ENCODE results near the gene ATXN1. TPM values are rescaled to one million over a fixed set of nuclear protein-coding genes. Genes with fewer than 3 reads are reported as not detected.

The ATXN1 gene
- polyA plus RNA-seq, 2 of the 4 experiments (the other 2 are of a cell fraction): 2.9 to 8.3 TPM

DNA sequence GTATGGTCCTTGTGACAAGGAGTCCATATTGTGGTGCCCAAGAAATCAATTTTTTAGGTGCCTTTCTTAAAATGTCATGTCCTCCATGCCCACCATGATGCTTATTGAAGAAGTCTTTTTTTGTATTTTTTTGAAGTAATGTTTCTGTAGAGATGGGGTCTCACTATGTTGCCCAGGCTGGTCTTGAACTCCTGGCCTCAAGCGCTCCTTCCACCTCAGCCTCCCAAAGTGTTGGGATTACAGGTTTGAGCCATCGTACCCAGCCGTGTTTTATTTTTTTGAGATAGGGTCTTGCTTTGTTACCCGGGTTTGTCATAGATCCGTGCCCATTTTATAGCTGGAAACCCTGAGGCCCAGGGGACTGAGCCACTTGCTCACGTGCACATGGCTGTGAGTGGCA, 238.3 kb downstream of the ATXN1 start:
- H3K27ac ChIP-seq: no peak overlapping the region
- ATAC-seq: no peak
- ChIA-PET CTCF (interaction anchor here (0.7 to 1.4 kb wide), 3 partner anchors 9 to 13 kb away, joined by 3 to 4 read pairs (median 3); no protein-coding TSS in a partner anchor), POLR2A (no interaction called here)
- no peak for DNase-seq (ENCODE audit: low read depth in 1 of 2, low spot score in 1 of 2)
- H3K4me3 ChIP-seq: no peak overlapping the region
- H3K4me2 ChIP-seq: no peak overlapping the region
- no peak for TF ChIP-seq PHF8 (IDR thresholded peaks at IDR 0.05; ENCODE audit: borderline replicate concordance, low read depth)
- TF ChIP-seq, protein P1, sequence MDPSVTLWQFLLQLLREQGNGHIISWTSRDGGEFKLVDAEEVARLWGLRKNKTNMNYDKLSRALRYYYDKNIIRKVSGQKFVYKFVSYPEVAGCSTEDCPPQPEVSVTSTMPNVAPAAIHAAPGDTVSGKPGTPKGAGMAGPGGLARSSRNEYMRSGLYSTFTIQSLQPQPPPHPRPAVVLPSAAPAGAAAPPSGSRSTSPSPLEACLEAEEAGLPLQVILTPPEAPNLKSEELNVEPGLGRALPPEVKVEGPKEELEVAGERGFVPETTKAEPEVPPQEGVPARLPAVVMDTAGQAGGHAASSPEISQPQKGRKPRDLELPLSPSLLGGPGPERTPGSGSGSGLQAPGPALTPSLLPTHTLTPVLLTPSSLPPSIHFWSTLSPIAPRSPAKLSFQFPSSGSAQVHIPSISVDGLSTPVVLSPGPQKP (IDR thresholded peaks at IDR 0.05; ENCODE audit: low read depth, low read length): no peak
- no peak for TF ChIP-seq SMC3 (IDR thresholded peaks at IDR 0.05)
- TF ChIP-seq ZC3H11A (IDR thresholded peaks at IDR 0.05): no peak
- no peak for TF ChIP-seq RAD21 (conservative IDR thresholded peaks at IDR 0.05 in 1 of 2, IDR thresholded peaks at IDR 0.05 in 1 of 2)
- TF ChIP-seq MAZ (IDR thresholded peaks at IDR 0.05; ENCODE audit: borderline replicate concordance, low read depth, low read length): no peak
- TF ChIP-seq MAFK (IDR thresholded peaks at IDR 0.05; ENCODE audit: partially characterized antibody): no peak
- TF ChIP-seq KDM1A (IDR thresholded peaks at IDR 0.05; ENCODE audit: low read depth): no peak
- WGBS (ENCODE audit: missing lambda C conversion rate): 93% methylated on average over 6 of the region's 6 CpGs
- H3K4me1 ChIP-seq: no peaks in the 10 kb centered on the region
- FAIRE-seq: no peak
- H3K9me3 ChIP-seq: no peaks in the 10 kb centered on the region

GRCh38 chr6:16521528-16521927, 239.7 kb downstream of the ATXN1 start:
- no peak for TF ChIP-seq RCOR1 (IDR thresholded peaks at IDR 0.05; ENCODE audit: low read depth, low read length)
- no peak for TF ChIP-seq ZSCAN20 (CRISPR knock-in tag; IDR thresholded peaks at IDR 0.05)
- no peak for TF ChIP-seq ATOH8 (CRISPR knock-in tag; IDR thresholded peaks at IDR 0.05; ENCODE audit: low read depth)
- no peak for TF ChIP-seq NFE2L2 (conservative IDR thresholded peaks at IDR 0.05; ENCODE audit: low read length)
- no peak for TF ChIP-seq SMC3 (IDR thresholded peaks at IDR 0.05)
- TF ChIP-seq PHF8 (IDR thresholded peaks at IDR 0.05; ENCODE audit: borderline replicate concordance, low read depth): no peak
- TF ChIP-seq KDM1A (IDR thresholded peaks at IDR 0.05; ENCODE audit: low read depth): no peak
- no peak for TF ChIP-seq ZC3H11A (IDR thresholded peaks at IDR 0.05)
- no peak for TF ChIP-seq JUNB (IDR thresholded peaks at IDR 0.05)
- TF ChIP-seq ZNF302 (CRISPR knock-in tag; IDR thresholded peaks at IDR 0.05): no peak
- no peak for TF ChIP-seq BHLHE40 (IDR thresholded peaks at IDR 0.05; ENCODE audit: low read depth, low read length)
- no peak for TF ChIP-seq POLR2A (IDR thresholded peaks at IDR 0.05; ENCODE audit: low read length)
- no peak for TF ChIP-seq RFX5 (IDR thresholded peaks at IDR 0.05)
- TF ChIP-seq MAFK (IDR thresholded peaks at IDR 0.05; ENCODE audit: partially characterized antibody): no peak
- TF ChIP-seq, protein P2, sequence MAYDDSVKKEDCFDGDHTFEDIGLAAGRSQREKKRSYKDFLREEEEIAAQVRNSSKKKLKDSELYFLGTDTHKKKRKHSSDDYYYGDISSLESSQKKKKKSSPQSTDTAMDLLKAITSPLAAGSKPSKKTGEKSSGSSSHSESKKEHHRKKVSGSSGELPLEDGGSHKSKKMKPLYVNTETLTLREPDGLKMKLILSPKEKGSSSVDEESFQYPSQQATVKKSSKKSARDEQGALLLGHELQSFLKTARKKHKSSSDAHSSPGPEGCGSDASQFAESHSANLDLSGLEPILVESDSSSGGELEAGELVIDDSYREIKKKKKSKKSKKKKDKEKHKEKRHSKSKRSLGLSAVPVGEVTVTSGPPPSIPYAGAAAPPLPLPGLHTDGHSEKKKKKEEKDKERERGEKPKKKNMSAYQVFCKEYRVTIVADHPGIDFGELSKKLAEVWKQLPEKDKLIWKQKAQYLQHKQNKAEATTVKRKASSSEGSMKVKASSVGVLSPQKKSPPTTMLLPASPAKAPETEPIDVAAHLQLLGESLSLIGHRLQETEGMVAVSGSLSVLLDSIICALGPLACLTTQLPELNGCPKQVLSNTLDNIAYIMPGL (CRISPR knock-in tag; IDR thresholded peaks at IDR 0.05; ENCODE audit: borderline replicate concordance): no peak
- no peak for TF ChIP-seq KDM5A (IDR thresholded peaks at IDR 0.05)
- no peak for TF ChIP-seq ESRRA (IDR thresholded peaks at IDR 0.05; ENCODE audit: borderline replicate concordance, low read length)
- 88% methylated on average over 7 of the region's 7 CpGs for WGBS (ENCODE audit: missing lambda C conversion rate)
- H3K27ac ChIP-seq: no peak overlapping the region
- no peaks in the 10 kb centered on the region for H3K4me1 ChIP-seq
- ATAC-seq (no peak), FAIRE-seq (no peak), DNase-seq (ENCODE audit: low read depth in 1 of 2, low spot score in 1 of 2) (no peak)
- no peak overlapping the region for H3K4me2 ChIP-seq
- CTCF ChIA-PET: interaction anchor here (1.4 kb wide), 1 partner anchor 10 kb away, joined by 4 read pairs; no protein-coding TSS in a partner anchor
- POLR2A ChIA-PET: no interaction called here
- no peaks in the 10 kb centered on the region for H3K9me3 ChIP-seq
- no peak overlapping the region for H3K4me3 ChIP-seq
